Kidney capillary endothelial cell (primary cell): Measurements from ENCODE around the gene AKAP7.
A peak's percentile ranks its signal among the peaks of the same experiment; 100 is the strongest.
"Not testable (repeated sequence)": the region's sequence is repeated elsewhere in the genome, so short reads cannot be mapped to it uniquely, and the experiment has no call there.

Experiments
- DNase-seq: peaks from one replicate; pipeline ENCODE4 v3.0.0-alpha.2; 2018; ENCODE audit warnings: low spot score

The AKAP7 gene

GRCh38 chr6:131135244-131136020 lies at the start of gene AKAP7:
TSS of gene AKAP7 (plus strand) at chr6:131135467. CDS start at chr6:131135764, 297 bp downstream.
- peak; percentile 64 for DNase-seq

GRCh38 chr6:131090339-131090738 lies 44.9 kb upstream of the AKAP7 start:
- not testable (repeated sequence) for DNase-seq

GRCh38 chr6:131091944-131092343 lies 43.3 kb upstream of the AKAP7 start:
- DNase-seq, result not testable (repeated sequence)

- DNase-seq, result no peak
Observed at GRCh38 chr6:131093334-131093733, 41.9 kb upstream of the AKAP7 start.

- DNase-seq, result no peak
Observed at GRCh38 chr6:131096786-131097185, 38.5 kb upstream of the AKAP7 start.

GRCh38 chr6:131101911-131102680 lies 33.2 kb upstream of the AKAP7 start:
- no peak for DNase-seq

GRCh38 chr6:131103296-131103695 lies 32.0 kb upstream of the AKAP7 start:
- no peak for DNase-seq

GRCh38 chr6:131103901-131104300 lies 31.4 kb upstream of the AKAP7 start:
- no peak for DNase-seq

GRCh38 chr6:131107151-131107550 lies 28.1 kb upstream of the AKAP7 start:
- DNase-seq, result no peak

GRCh38 chr6:131112249-131112648 lies 23.0 kb upstream of the AKAP7 start:
- no peak for DNase-seq

- DNase-seq, result no peak
Observed at GRCh38 chr6:131115651-131116050, 19.6 kb upstream of the AKAP7 start.

GRCh38 chr6:131116321-131116720 lies 18.9 kb upstream of the AKAP7 start:
- no peak for DNase-seq

- DNase-seq, result peak; percentile 55
Observed at GRCh38 chr6:131116755-131117360, 18.4 kb upstream of the AKAP7 start.

- DNase-seq, result no peak
Observed at GRCh38 chr6:131117878-131118277, 17.4 kb upstream of the AKAP7 start.

GRCh38 chr6:131122007-131122406 lies 13.3 kb upstream of the AKAP7 start:
- DNase-seq, result no peak

- no peak for DNase-seq
Observed at GRCh38 chr6:131122516-131122915, 12.8 kb upstream of the AKAP7 start.

GRCh38 chr6:131124336-131125071 lies 10.8 kb upstream of the AKAP7 start:
- no peak for DNase-seq

- DNase-seq, result no peak
Observed at GRCh38 chr6:131125431-131125830, 9.8 kb upstream of the AKAP7 start.

GRCh38 chr6:131129689-131130553 lies 5.3 kb upstream of the AKAP7 start:
- DNase-seq, result no peak

- DNase-seq, result no peak
Observed at GRCh38 chr6:131130554-131130940, 4.7 kb upstream of the AKAP7 start.

GRCh38 chr6:131132360-131132759 lies 2.9 kb upstream of the AKAP7 start:
- DNase-seq, result no peak
